22Rv1 (cell line): Measurements from ENCODE around the gene DUSP28.

Experiments used
- ZFX ChIP-seq: fragments of 450-650 bp; IDR thresholded peaks from 2 replicates; pipeline ENCODE4 v1.6.1; 2017; ENCODE audit warnings: antibody characterized with exemption, borderline replicate concordance
- TF ChIP-seq, protein P1 (sequence below): fragments of 450-650 bp; IDR thresholded peaks from 2 replicates; pipeline ENCODE4 v1.5.1; 2017; ENCODE audit warnings: mild to moderate bottlenecking

DNA sequence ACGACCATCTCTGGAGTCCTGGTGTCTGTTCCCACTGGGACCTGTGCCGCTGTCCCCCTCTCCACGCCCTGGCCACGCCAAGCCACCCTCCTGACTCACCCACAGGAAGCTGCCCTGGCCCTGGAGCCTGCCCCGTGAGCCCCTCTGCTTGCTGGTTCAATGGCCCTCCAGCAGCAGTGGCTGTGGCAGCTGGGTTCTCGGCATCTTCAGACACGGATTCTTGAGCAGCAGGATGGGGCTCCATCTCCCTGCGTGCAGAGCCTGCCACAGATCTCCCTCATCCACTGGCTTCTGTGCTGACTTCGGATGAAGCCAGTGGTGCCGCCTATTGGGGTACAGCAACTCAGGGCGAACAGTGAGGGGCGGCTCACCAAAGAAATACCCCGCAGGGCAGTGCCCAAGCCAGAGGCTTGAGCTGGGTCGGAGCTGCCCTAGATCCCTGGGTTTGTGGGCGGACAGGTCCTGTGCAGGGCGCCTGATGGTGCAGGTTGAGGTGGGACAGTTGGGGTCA, 40.3 kb downstream of the DUSP28 start:
- TF ChIP-seq, protein P1, sequence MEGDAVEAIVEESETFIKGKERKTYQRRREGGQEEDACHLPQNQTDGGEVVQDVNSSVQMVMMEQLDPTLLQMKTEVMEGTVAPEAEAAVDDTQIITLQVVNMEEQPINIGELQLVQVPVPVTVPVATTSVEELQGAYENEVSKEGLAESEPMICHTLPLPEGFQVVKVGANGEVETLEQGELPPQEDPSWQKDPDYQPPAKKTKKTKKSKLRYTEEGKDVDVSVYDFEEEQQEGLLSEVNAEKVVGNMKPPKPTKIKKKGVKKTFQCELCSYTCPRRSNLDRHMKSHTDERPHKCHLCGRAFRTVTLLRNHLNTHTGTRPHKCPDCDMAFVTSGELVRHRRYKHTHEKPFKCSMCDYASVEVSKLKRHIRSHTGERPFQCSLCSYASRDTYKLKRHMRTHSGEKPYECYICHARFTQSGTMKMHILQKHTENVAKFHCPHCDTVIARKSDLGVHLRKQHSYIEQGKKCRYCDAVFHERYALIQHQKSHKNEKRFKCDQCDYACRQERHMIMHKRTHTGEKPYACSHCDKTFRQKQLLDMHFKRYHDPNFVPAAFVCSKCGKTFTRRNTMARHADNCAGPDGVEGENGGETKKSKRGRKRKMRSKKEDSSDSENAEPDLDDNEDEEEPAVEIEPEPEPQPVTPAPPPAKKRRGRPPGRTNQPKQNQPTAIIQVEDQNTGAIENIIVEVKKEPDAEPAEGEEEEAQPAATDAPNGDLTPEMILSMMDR, result no peak
- TF ChIP-seq ZFX, result no peak
